GM21526 (cell line): ENCODE results near the gene TXNIP.

Experiments used
- ATAC-seq: cut with Tn5 transposase; IDR thresholded peaks from one replicate; pipeline ENCODE4 v1.9.1; 2021; ENCODE audit warnings: moderate library complexity; ENCODE audit not compliant: unreplicated experiment, low FRiP score

The TXNIP gene

GRCh38 chr1:145946477-145946986 is 49.8 kb downstream of the TXNIP start:
- no peak for ATAC-seq

- no peak for ATAC-seq
These were observed 51.8 kb downstream of the TXNIP start for GRCh38 chr1:145944532-145944931.

- ATAC-seq: no peak
These were observed 53.5 kb downstream of the TXNIP start for GRCh38 chr1:145942871-145943270.
